Gastroesophageal sphincter (tissue), 3 donors: ENCODE measurements around the gene HPSE2.

Experiments
- EP300 ChIP-seq: sonication (generic); formaldehyde crosslinking; IDR thresholded peaks from one replicate; pipeline ENCODE4 v1.6.1; 2017; ENCODE audit warnings: antibody characterized with exemption, mild to moderate bottlenecking
- POLR2A ChIP-seq, 2 donors: fragments of 450-650 bp; IDR thresholded peaks; one replicate each; pipeline ENCODE4 v1.6.1; 2017; ENCODE audit warnings: antibody characterized with exemption in 2 of 2, mild to moderate bottlenecking in 2 of 2, moderate library complexity in 1 of 2
- POLR2AphosphoS5 ChIP-seq: sonication (generic); formaldehyde crosslinking; IDR thresholded peaks from one replicate; pipeline ENCODE4 v1.6.1; 2017; ENCODE audit warnings: antibody characterized with exemption
- TF ChIP-seq, protein P1 (sequence below), 4 experiments: fragments of 200-600 bp in 2 of 4; fragments of 450-650 bp in 2 of 4; sonication (generic) in 1 of 4; IDR thresholded peaks; one replicate each; pipeline ENCODE4 v1.5.1; 2017 to 2019; ENCODE audit warnings: antibody characterized with exemption in 4 of 4, mild to moderate bottlenecking in 2 of 4, moderate library complexity in 2 of 4

GRCh38 chr10:98920360-98920759 is 315.3 kb downstream of the HPSE2 start:
- TF ChIP-seq EP300, result no peak
- TF ChIP-seq POLR2A (IDR thresholded peaks at IDR 0.05), result no peak
- TF ChIP-seq, protein P1, sequence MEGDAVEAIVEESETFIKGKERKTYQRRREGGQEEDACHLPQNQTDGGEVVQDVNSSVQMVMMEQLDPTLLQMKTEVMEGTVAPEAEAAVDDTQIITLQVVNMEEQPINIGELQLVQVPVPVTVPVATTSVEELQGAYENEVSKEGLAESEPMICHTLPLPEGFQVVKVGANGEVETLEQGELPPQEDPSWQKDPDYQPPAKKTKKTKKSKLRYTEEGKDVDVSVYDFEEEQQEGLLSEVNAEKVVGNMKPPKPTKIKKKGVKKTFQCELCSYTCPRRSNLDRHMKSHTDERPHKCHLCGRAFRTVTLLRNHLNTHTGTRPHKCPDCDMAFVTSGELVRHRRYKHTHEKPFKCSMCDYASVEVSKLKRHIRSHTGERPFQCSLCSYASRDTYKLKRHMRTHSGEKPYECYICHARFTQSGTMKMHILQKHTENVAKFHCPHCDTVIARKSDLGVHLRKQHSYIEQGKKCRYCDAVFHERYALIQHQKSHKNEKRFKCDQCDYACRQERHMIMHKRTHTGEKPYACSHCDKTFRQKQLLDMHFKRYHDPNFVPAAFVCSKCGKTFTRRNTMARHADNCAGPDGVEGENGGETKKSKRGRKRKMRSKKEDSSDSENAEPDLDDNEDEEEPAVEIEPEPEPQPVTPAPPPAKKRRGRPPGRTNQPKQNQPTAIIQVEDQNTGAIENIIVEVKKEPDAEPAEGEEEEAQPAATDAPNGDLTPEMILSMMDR (IDR thresholded peaks at IDR 0.05), result no peak
- TF ChIP-seq POLR2AphosphoS5, result no peak
